ENCODE measurements around the gene C19orf12. TPM values are rescaled to one million over a fixed set of nuclear protein-coding genes. Genes with fewer than 3 reads are reported as not detected.

Gene C19orf12
- total RNA-seq, 2 experiments from 2014 or later, result 12.5 to 20.6 TPM

- Histone ChIP-seq H3K79me2 (ENCODE audit: insufficient read depth, low read depth, low read length) (no peaks in the 10 kb centered on the region), H3K36me3 (ENCODE audit: insufficient read depth, low read length) (no peaks in the 10 kb centered on the region), H3K4me3 (ENCODE audit: low read depth, low read length, poor library complexity, severe bottlenecking) (no peak overlapping the region), H3K9me2 (ENCODE audit: insufficient read depth, low read length) (no peaks in the 10 kb centered on the region), H3K9me3 (ENCODE audit: low read length) (no peaks in the 10 kb centered on the region), H4K20me1 (ENCODE audit: insufficient read depth, low read length) (no peaks in the 10 kb centered on the region), H3K4me2 (ENCODE audit: low read length) (no peak overlapping the region), H2AFZ (ENCODE audit: low read length) (no peak overlapping the region), H3K27ac (ENCODE audit: low read depth, low read length, poor library complexity, severe bottlenecking) (no peak overlapping the region), H3K4me1 (ENCODE audit: insufficient read depth, low read length, poor library complexity, severe bottlenecking) (no peaks in the 10 kb centered on the region)
- TF ChIP-seq, protein P1, sequence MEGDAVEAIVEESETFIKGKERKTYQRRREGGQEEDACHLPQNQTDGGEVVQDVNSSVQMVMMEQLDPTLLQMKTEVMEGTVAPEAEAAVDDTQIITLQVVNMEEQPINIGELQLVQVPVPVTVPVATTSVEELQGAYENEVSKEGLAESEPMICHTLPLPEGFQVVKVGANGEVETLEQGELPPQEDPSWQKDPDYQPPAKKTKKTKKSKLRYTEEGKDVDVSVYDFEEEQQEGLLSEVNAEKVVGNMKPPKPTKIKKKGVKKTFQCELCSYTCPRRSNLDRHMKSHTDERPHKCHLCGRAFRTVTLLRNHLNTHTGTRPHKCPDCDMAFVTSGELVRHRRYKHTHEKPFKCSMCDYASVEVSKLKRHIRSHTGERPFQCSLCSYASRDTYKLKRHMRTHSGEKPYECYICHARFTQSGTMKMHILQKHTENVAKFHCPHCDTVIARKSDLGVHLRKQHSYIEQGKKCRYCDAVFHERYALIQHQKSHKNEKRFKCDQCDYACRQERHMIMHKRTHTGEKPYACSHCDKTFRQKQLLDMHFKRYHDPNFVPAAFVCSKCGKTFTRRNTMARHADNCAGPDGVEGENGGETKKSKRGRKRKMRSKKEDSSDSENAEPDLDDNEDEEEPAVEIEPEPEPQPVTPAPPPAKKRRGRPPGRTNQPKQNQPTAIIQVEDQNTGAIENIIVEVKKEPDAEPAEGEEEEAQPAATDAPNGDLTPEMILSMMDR (conservative IDR thresholded peaks at IDR 0.05; ENCODE audit: low read length), result no peak
- no peak for TF ChIP-seq EZH2phosphoT487 (IDR thresholded peaks at IDR 0.05; ENCODE audit: borderline replicate concordance, low read depth, low read length)
- ChIA-PET POLR2A (no interaction called here), CTCF (ENCODE audit: unreplicated experiment) (interaction anchor here (0.6 kb wide), 1 partner anchor 576 kb away, joined by 5 read pairs; no protein-coding TSS in a partner anchor)
- intact Hi-C loops (cut with micrococcal nuclease; ENCODE audit: unreplicated experiment), result no loop called here
- no peak for DNase-seq (ENCODE audit: low spot score)
- no TSS peak for BruUV-seq (replicated peaks)
These were observed 20.8 kb upstream of the C19orf12 start for GRCh38 chr19:29735829-29736228.

GRCh38 chr19:29731331-29731850 is 16.3 kb upstream of the C19orf12 start:
- no TSS peak for BruUV-seq (replicated peaks)
- TF ChIP-seq, protein P1 (conservative IDR thresholded peaks at IDR 0.05; ENCODE audit: low read length), result no peak
- no peak for TF ChIP-seq EZH2phosphoT487 (IDR thresholded peaks at IDR 0.05; ENCODE audit: borderline replicate concordance, low read depth, low read length)
- no peak overlapping the region for H2AFZ ChIP-seq (ENCODE audit: low read length)
- intact Hi-C loops (cut with micrococcal nuclease; ENCODE audit: unreplicated experiment), result loop anchor here (5.0 kb wide), 2 partner anchors 126 to 921 kb away; no protein-coding TSS in a partner anchor
- ChIA-PET CTCF (ENCODE audit: unreplicated experiment) (interaction anchor here (0.6 kb wide), 1 partner anchor 1113 kb away, joined by 4 read pairs; no protein-coding TSS in a partner anchor), POLR2A (no interaction called here)
- no peaks in the 10 kb centered on the region for H3K9me2 ChIP-seq (ENCODE audit: insufficient read depth, low read length)
- H3K9me3 ChIP-seq (ENCODE audit: low read length), result no peaks in the 10 kb centered on the region
- H4K20me1 ChIP-seq (ENCODE audit: insufficient read depth, low read length), result no peaks in the 10 kb centered on the region
- H3K4me3 ChIP-seq (ENCODE audit: low read depth, low read length, poor library complexity, severe bottlenecking), result no peak overlapping the region
- no peak overlapping the region for H3K27ac ChIP-seq (ENCODE audit: low read depth, low read length, poor library complexity, severe bottlenecking)
- H3K36me3 ChIP-seq (ENCODE audit: insufficient read depth, low read length), result no peaks in the 10 kb centered on the region
- no peaks in the 10 kb centered on the region for H3K4me1 ChIP-seq (ENCODE audit: insufficient read depth, low read length, poor library complexity, severe bottlenecking)
- no peak for DNase-seq (ENCODE audit: low spot score)
- no peak overlapping the region for H3K4me2 ChIP-seq (ENCODE audit: low read length)
- no peaks in the 10 kb centered on the region for H3K79me2 ChIP-seq (ENCODE audit: insufficient read depth, low read depth, low read length)

DNA sequence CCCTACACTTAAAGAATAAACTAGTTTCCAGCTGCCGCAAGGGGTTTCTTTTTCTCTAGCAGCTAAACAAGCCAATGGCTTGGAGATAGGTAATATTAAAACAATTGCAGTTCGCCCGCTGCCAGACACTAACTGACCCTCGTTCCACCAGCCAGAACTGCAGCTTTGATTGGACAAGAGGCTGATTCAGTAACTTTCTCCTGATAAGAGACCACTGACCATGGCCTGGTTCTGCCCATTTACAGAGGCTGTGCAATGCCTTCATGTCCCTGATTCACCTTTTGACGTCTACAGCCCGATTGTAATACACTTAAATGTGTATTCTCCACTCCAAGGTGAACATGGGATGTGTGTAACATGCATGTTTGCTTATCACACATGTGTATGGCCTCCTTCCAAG is 12.8 kb upstream of the C19orf12 start:
- no peaks in the 10 kb centered on the region for H3K9me3 ChIP-seq (ENCODE audit: low read length)
- intact Hi-C loops (cut with micrococcal nuclease; ENCODE audit: unreplicated experiment), result loop anchor here (10.0 kb wide), 1 partner anchor 513 kb away; the partner anchor contains the start of gene UQCRFS1
- H3K36me3 ChIP-seq (ENCODE audit: insufficient read depth, low read length), result no peaks in the 10 kb centered on the region
- no peaks in the 10 kb centered on the region for H3K9me2 ChIP-seq (ENCODE audit: insufficient read depth, low read length)
- no peaks in the 10 kb centered on the region for H4K20me1 ChIP-seq (ENCODE audit: insufficient read depth, low read length)
- POLR2A ChIA-PET, result interaction anchor here (1.5 kb wide), 1 partner anchor 11 kb away, joined by 4 read pairs; no protein-coding TSS in a partner anchor
- no peaks in the 10 kb centered on the region for H3K79me2 ChIP-seq (ENCODE audit: insufficient read depth, low read depth, low read length)
- no peak overlapping the region for H3K27ac ChIP-seq (ENCODE audit: low read depth, low read length, poor library complexity, severe bottlenecking)
- H3K4me3 ChIP-seq (ENCODE audit: low read depth, low read length, poor library complexity, severe bottlenecking), result no peak overlapping the region
- no peak overlapping the region for H3K4me2 ChIP-seq (ENCODE audit: low read length)
- DNase-seq (ENCODE audit: low spot score), result no peak
- H2AFZ ChIP-seq (ENCODE audit: low read length), result no peak overlapping the region
- no TSS peak for BruUV-seq (replicated peaks)
- CTCF ChIA-PET (ENCODE audit: unreplicated experiment), result interaction anchor here (0.8 kb wide), 1 partner anchor 9 kb away, joined by 3 read pairs; no protein-coding TSS in a partner anchor
- TF ChIP-seq, protein P1 (conservative IDR thresholded peaks at IDR 0.05; ENCODE audit: low read length), result no peak
- TF ChIP-seq EZH2phosphoT487 (IDR thresholded peaks at IDR 0.05; ENCODE audit: borderline replicate concordance, low read depth, low read length), result no peak
- no peaks in the 10 kb centered on the region for H3K4me1 ChIP-seq (ENCODE audit: insufficient read depth, low read length, poor library complexity, severe bottlenecking)

All from OCI-LY7 (cell line).